SK-N-SH treated with all-trans-retinoic acid at 6 μM for 48 hours (cell line): Measurements from ENCODE around the gene NCMAP.

Experiments
- ATAC-seq: fragments of 200-7000 bp; cut with Tn5 transposase; 3 replicates; pipeline ENCODE4 v1.9.1; 2020; ENCODE audit warnings: mild to moderate bottlenecking, moderate library complexity
- BACH2 ChIP-seq: fragments of 250-450 bp; sonication (Bioruptor Pico); IDR thresholded peaks from 2 replicates; pipeline ENCODE4 v1.9.0; 2021; ENCODE audit warnings: mild to moderate bottlenecking, borderline replicate concordance
- CREB5 ChIP-seq: fragments of 250-450 bp; sonication (Bioruptor Pico); IDR thresholded peaks from 2 replicates; pipeline ENCODE4 v1.5.1; 2020; ENCODE audit warnings: low read depth, mild to moderate bottlenecking, moderate library complexity
- CSDC2 ChIP-seq: fragments of 250-450 bp; sonication (Bioruptor Pico); IDR thresholded peaks from 2 replicates; pipeline ENCODE4 v1.5.0; 2020; ENCODE audit warnings: mild to moderate bottlenecking, moderate library complexity
- CSRNP3 ChIP-seq: fragments of 250-450 bp; sonication (Bioruptor Pico); IDR thresholded peaks from 2 replicates; pipeline ENCODE4 v1.5.1; 2021; ENCODE audit warnings: mild to moderate bottlenecking, moderate library complexity
- PATZ1 ChIP-seq: fragments of 250-450 bp; sonication (Bioruptor Pico); IDR thresholded peaks from 2 replicates; pipeline ENCODE4 v1.8.0; 2020; ENCODE audit warnings: mild to moderate bottlenecking, moderate library complexity, borderline replicate concordance
- POU6F1 ChIP-seq: fragments of 250-450 bp; sonication (Bioruptor Pico); IDR thresholded peaks from 2 replicates; pipeline ENCODE4 v1.8.0; 2021; ENCODE audit warnings: low read depth, mild to moderate bottlenecking, moderate library complexity, borderline replicate concordance
- PPARA ChIP-seq: fragments of 250-450 bp; sonication (Bioruptor Pico); IDR thresholded peaks from 2 replicates; pipeline ENCODE4 v1.5.0; 2020; ENCODE audit warnings: mild to moderate bottlenecking, borderline replicate concordance
- RARB ChIP-seq: fragments of 250-450 bp; sonication (Bioruptor Pico); IDR thresholded peaks from 2 replicates; pipeline ENCODE4 v1.8.0; 2021; ENCODE audit warnings: mild to moderate bottlenecking, moderate library complexity
- TOX ChIP-seq: fragments of 250-450 bp; sonication (Bioruptor Pico); IDR thresholded peaks from 2 replicates; pipeline ENCODE4 v1.8.0; 2021; ENCODE audit warnings: mild to moderate bottlenecking, moderate library complexity, borderline replicate concordance
- TSHZ2 ChIP-seq: fragments of 250-450 bp; sonication (Bioruptor Pico); IDR thresholded peaks from 2 replicates; pipeline ENCODE4 v1.5.0; 2020; ENCODE audit warnings: mild to moderate bottlenecking, moderate library complexity
- ZC3H10 ChIP-seq: fragments of 250-450 bp; sonication (Bioruptor Pico); IDR thresholded peaks from 2 replicates; pipeline ENCODE4 v1.5.1; 2021; ENCODE audit warnings: mild to moderate bottlenecking, moderate library complexity
- ZNF70 ChIP-seq: fragments of 450-650 bp; formaldehyde crosslinking; IDR thresholded peaks from 2 replicates; pipeline ENCODE4 v1.5.0; 2020; ENCODE audit warnings: mild to moderate bottlenecking, moderate library complexity
- ZNF8 ChIP-seq: fragments of 450-650 bp; formaldehyde crosslinking; IDR thresholded peaks from 2 replicates; pipeline ENCODE4 v1.5.0; 2020; ENCODE audit warnings: mild to moderate bottlenecking, moderate library complexity

Gene NCMAP

GRCh38 chr1:24536391-24536840 is 19.5 kb upstream of the NCMAP start:
- TF ChIP-seq POU6F1 (CRISPR knock-in tag) (no peak), TOX (CRISPR knock-in tag) (peak; percentile 70; the same call in 1 of the 2 replicates), RARB (CRISPR knock-in tag) (peak; percentile 34; the same call in 1 of the 2 replicates)
- TF ChIP-seq, all 23 proteins: peak for 2
- peak; percentile 52; the same call in 2 of the 3 replicates for ATAC-seq

GRCh38 chr1:24540051-24540905 is 15.6 kb upstream of the NCMAP start:
- peak; percentile 36 for ATAC-seq
- TF ChIP-seq CSDC2 (CRISPR knock-in tag): no peak
- TF ChIP-seq POU6F1 (CRISPR knock-in tag): no peak
- TF ChIP-seq RARB (CRISPR knock-in tag): no peak
- no peak for TF ChIP-seq CREB5 (CRISPR knock-in tag)
- no peak for TF ChIP-seq TSHZ2 (CRISPR knock-in tag)
- TF ChIP-seq PATZ1 (CRISPR knock-in tag): no peak
- TF ChIP-seq BACH2 (CRISPR knock-in tag): no peak
- no peak for TF ChIP-seq ZNF8 (CRISPR knock-in tag)
- no peak for TF ChIP-seq ZNF70

- peak; percentile 89 for ATAC-seq
- no peak for TF ChIP-seq PPARA
- no peak for TF ChIP-seq CSRNP3
- no peak for TF ChIP-seq ZC3H10 (CRISPR knock-in tag)
- TF ChIP-seq RARB (CRISPR knock-in tag): no peak
- no peak for TF ChIP-seq PATZ1 (CRISPR knock-in tag)
Observed at GRCh38 chr1:24540906-24541710, 14.8 kb upstream of the NCMAP start.
